Suprapubic skin (tissue), 3 donors: ENCODE data around the gene MINDY2.
"Not testable (repeated sequence)": the region's sequence is repeated elsewhere in the genome, so short reads cannot be mapped to it uniquely, and the experiment has no call there.

Experiments used
- POLR2A ChIP-seq, 2 donors: fragments of 450-650 bp; IDR thresholded peaks; one replicate each; pipeline ENCODE4 v1.6.1; 2017; ENCODE audit warnings: antibody characterized with exemption in 2 of 2, mild to moderate bottlenecking in 2 of 2, moderate library complexity in 2 of 2
- TF ChIP-seq, protein P1 (sequence below), 2 donors: fragments of 200-600 bp in 1 of 2; fragments of 450-650 bp in 1 of 2; sonication (generic) in 1 of 2; IDR thresholded peaks; one replicate each; pipeline ENCODE4 v1.5.1; 2016 to 2019; ENCODE audit warnings: antibody characterized with exemption in 2 of 2, mild to moderate bottlenecking in 1 of 2, moderate library complexity in 1 of 2

DNA sequence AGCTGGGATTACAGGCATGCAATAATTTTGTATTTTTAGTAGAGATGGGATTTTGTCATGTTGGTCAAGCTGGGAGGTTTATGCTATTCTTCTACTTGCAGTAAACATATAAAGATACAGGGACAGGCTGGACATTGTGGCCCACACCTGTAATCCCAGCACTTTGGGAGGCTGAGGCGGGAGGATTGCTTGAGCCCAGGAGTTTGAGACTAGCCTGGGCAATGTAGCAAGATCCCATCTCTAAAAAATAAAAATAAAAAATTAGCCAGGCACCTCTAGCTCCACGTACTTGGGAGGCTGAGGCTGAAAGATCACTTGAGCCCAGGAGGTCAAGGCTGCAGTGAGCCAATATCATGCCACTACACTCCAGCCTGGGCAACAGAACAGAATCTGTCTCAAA, 52.2 kb downstream of the MINDY2 start:
- TF ChIP-seq, protein P1, sequence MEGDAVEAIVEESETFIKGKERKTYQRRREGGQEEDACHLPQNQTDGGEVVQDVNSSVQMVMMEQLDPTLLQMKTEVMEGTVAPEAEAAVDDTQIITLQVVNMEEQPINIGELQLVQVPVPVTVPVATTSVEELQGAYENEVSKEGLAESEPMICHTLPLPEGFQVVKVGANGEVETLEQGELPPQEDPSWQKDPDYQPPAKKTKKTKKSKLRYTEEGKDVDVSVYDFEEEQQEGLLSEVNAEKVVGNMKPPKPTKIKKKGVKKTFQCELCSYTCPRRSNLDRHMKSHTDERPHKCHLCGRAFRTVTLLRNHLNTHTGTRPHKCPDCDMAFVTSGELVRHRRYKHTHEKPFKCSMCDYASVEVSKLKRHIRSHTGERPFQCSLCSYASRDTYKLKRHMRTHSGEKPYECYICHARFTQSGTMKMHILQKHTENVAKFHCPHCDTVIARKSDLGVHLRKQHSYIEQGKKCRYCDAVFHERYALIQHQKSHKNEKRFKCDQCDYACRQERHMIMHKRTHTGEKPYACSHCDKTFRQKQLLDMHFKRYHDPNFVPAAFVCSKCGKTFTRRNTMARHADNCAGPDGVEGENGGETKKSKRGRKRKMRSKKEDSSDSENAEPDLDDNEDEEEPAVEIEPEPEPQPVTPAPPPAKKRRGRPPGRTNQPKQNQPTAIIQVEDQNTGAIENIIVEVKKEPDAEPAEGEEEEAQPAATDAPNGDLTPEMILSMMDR (IDR thresholded peaks at IDR 0.05): not testable (repeated sequence)
- not testable (repeated sequence) for TF ChIP-seq POLR2A (IDR thresholded peaks at IDR 0.05)
